HG03460 (cell line): ENCODE results near the gene PTP4A1.

Experiments used
- ATAC-seq: cut with Tn5 transposase; IDR thresholded peaks from one replicate; pipeline ENCODE4 v1.9.1; 2021; ENCODE audit not compliant: unreplicated experiment

The PTP4A1 gene

GRCh38 chr6:63554782-63555181, 17.5 kb upstream of the PTP4A1 start:
- no peak for ATAC-seq

- ATAC-seq = no peak
These were observed 15.9 kb upstream of the PTP4A1 start for GRCh38 chr6:63556369-63556768.

- ATAC-seq = no peak
These were observed 14.0 kb upstream of the PTP4A1 start for GRCh38 chr6:63558278-63558677.

GRCh38 chr6:63560801-63561287, 11.4 kb upstream of the PTP4A1 start:
- no peak for ATAC-seq

GRCh38 chr6:63561288-63561687, 11.0 kb upstream of the PTP4A1 start:
- no peak for ATAC-seq

- ATAC-seq = no peak
These were observed 9.0 kb upstream of the PTP4A1 start for GRCh38 chr6:63563235-63563634.

- no peak for ATAC-seq
These were observed 7.1 kb upstream of the PTP4A1 start for GRCh38 chr6:63565058-63565726.

GRCh38 chr6:63565727-63566596, 6.3 kb upstream of the PTP4A1 start:
- no peak for ATAC-seq

GRCh38 chr6:63567966-63568365, 4.3 kb upstream of the PTP4A1 start:
- no peak for ATAC-seq

GRCh38 chr6:63571361-63572043, 778 bp upstream of the PTP4A1 start:
- no peak for ATAC-seq

- ATAC-seq = peak; percentile 3
These were observed 431 bp downstream of the PTP4A1 start for GRCh38 chr6:63572747-63573075.

GRCh38 chr6:63573076-63573898, 1.0 kb downstream of the PTP4A1 start:
- peak; percentile 40 for ATAC-seq

GRCh38 chr6:63573899-63574553, 1.7 kb downstream of the PTP4A1 start:
- ATAC-seq = no peak

- no peak for ATAC-seq
These were observed 2.2 kb downstream of the PTP4A1 start for GRCh38 chr6:63574554-63574900.

GRCh38 chr6:63576147-63576772, 4.0 kb downstream of the PTP4A1 start:
- ATAC-seq = no peak

- ATAC-seq = no peak
These were observed 4.9 kb downstream of the PTP4A1 start for GRCh38 chr6:63576985-63577712.

GRCh38 chr6:63578757-63579156, 6.5 kb downstream of the PTP4A1 start:
- ATAC-seq = no peak

GRCh38 chr6:63579937-63580703, 7.8 kb downstream of the PTP4A1 start:
- no peak for ATAC-seq

- ATAC-seq = no peak
These were observed 8.4 kb downstream of the PTP4A1 start for GRCh38 chr6:63580704-63580961.
